GM15510 (cell line): ENCODE data around the gene TMEM178A.

Experiments
- POLR2A ChIP-seq: IDR thresholded peaks from 3 replicates; pipeline ENCODE4 v1.6.1; 2011; ENCODE audit warnings: borderline replicate concordance; ENCODE audit not compliant: insufficient read length; ENCODE audit errors: extremely low read depth

TMEM178A gene

GRCh38 chr2:39640681-39641080 is 25.0 kb upstream of the TMEM178A start:
- TF ChIP-seq POLR2A: no peak

GRCh38 chr2:39641635-39642034 is 24.1 kb upstream of the TMEM178A start:
- TF ChIP-seq POLR2A: no peak

GRCh38 chr2:39642051-39642718 is 23.5 kb upstream of the TMEM178A start:
- TF ChIP-seq POLR2A: no peak

- TF ChIP-seq POLR2A: no peak
Measured at GRCh38 chr2:39645826-39646225, 19.9 kb upstream of the TMEM178A start.

- TF ChIP-seq POLR2A: no peak
Measured at GRCh38 chr2:39646267-39646666, 19.4 kb upstream of the TMEM178A start.

- no peak for TF ChIP-seq POLR2A
Measured at GRCh38 chr2:39647104-39647765, 18.5 kb upstream of the TMEM178A start.

- TF ChIP-seq POLR2A: no peak
Measured at GRCh38 chr2:39648580-39648979, 17.1 kb upstream of the TMEM178A start.

GRCh38 chr2:39649511-39649910 is 16.2 kb upstream of the TMEM178A start:
- no peak for TF ChIP-seq POLR2A

- no peak for TF ChIP-seq POLR2A
Measured at GRCh38 chr2:39650468-39650867, 15.2 kb upstream of the TMEM178A start.

GRCh38 chr2:39657287-39657937 is 8.3 kb upstream of the TMEM178A start:
- no peak for TF ChIP-seq POLR2A

GRCh38 chr2:39658371-39658770 is 7.3 kb upstream of the TMEM178A start:
- no peak for TF ChIP-seq POLR2A

- TF ChIP-seq POLR2A: no peak
Measured at GRCh38 chr2:39659765-39660611, 5.7 kb upstream of the TMEM178A start.

GRCh38 chr2:39660612-39661236 is 5.0 kb upstream of the TMEM178A start:
- no peak for TF ChIP-seq POLR2A

GRCh38 chr2:39661826-39662225 is 3.9 kb upstream of the TMEM178A start:
- no peak for TF ChIP-seq POLR2A
